Smooth muscle cell (in vitro differentiated cells): ENCODE data around the gene FMNL2. TPM values are rescaled to one million over a fixed set of nuclear protein-coding genes. Genes with fewer than 3 reads are reported as not detected.
A peak's percentile ranks its signal among the peaks of the same experiment; 100 is the strongest.

Experiments
- DNase-seq: peaks from one replicate; lab custom pipeline; 2025; ENCODE audit not compliant: unreplicated experiment; lab: John Stamatoyannopoulos, UW
- H2AFZ ChIP-seq: fragments of 200-600 bp; sonication (generic); 2 replicates; pipeline ENCODE4 v1.6.0; 2016; ENCODE audit warnings: antibody characterized with exemption, low read depth, mild to moderate bottlenecking
- H3F3A ChIP-seq: fragments of 200-600 bp; sonication (generic); 2 replicates; pipeline ENCODE4 v1.6.0; 2017; ENCODE audit warnings: antibody characterized with exemption, low read depth
- H3K27ac ChIP-seq: fragments of 200-600 bp; sonication (generic); 2 replicates; pipeline ENCODE4 v1.5.1; 2016; ENCODE audit warnings: low read depth, mild to moderate bottlenecking
- H3K27me3 ChIP-seq: fragments of 200-600 bp; sonication (generic); 2 replicates; pipeline ENCODE4 v1.6.1; 2016; ENCODE audit warnings: low read depth, mild to moderate bottlenecking
- H3K36me3 ChIP-seq: fragments of 200-600 bp; sonication (generic); 2 replicates; pipeline ENCODE4 v1.5.1; 2016; ENCODE audit warnings: low read depth
- H3K4me1 ChIP-seq: fragments of 200-600 bp; sonication (generic); 2 replicates; pipeline ENCODE4 v1.5.1; 2016; ENCODE audit warnings: low read depth
- H3K4me2 ChIP-seq: fragments of 200-600 bp; sonication (generic); 2 replicates; pipeline ENCODE4 v1.6.0; 2016; ENCODE audit warnings: mild to moderate bottlenecking
- H3K4me3 ChIP-seq: fragments of 200-600 bp; sonication (generic); 2 replicates; pipeline ENCODE4 v1.5.1; 2016; ENCODE audit warnings: mild to moderate bottlenecking
- H3K79me2 ChIP-seq: fragments of 200-600 bp; sonication (generic); 2 replicates; pipeline ENCODE4 v1.6.0; 2016; ENCODE audit warnings: low read depth, mild to moderate bottlenecking
- H3K9ac ChIP-seq: fragments of 200-600 bp; sonication (generic); 2 replicates; pipeline ENCODE4 v1.6.0; 2016; ENCODE audit warnings: low read depth
- H3K9me3 ChIP-seq: fragments of 200-600 bp; sonication (generic); replicated peaks from 2 replicates; pipeline ENCODE4 v1.5.1; 2016; ENCODE audit warnings: low read depth
- H4K20me1 ChIP-seq: fragments of 200-600 bp; sonication (generic); 2 replicates; pipeline ENCODE4 v1.6.0; 2016; ENCODE audit warnings: low read depth
- CTCF ChIP-seq: fragments of 200-600 bp; sonication (generic); IDR thresholded peaks from 2 replicates; pipeline ENCODE4 v1.5.1; 2017; ENCODE audit warnings: borderline replicate concordance, mild to moderate bottlenecking, antibody characterized with exemption; ENCODE audit not compliant: insufficient read depth, poor library complexity, severe bottlenecking
- WGBS: methylation state at CpG from one replicate; pipeline ENCODE4 v1.1.7; 2016; ENCODE audit warnings: low lambda C conversion rate; 5-methylcytosine and 5-hydroxymethylcytosine counted together
- polyA plus RNA-seq: library from polyadenylated mRNA; unstranded; fragments of >200 nt; fragmentation: Nextera tagmentation; extraction: Ambion mirVana; gene quantifications from 2 replicates; pipeline ENCODE4 v1.2.1, GENCODE V29; 2016
- total RNA-seq: library from RNA; depleted of rRNA; stranded (reverse); fragments of >200 nt; gene quantifications from 2 replicates; pipeline ENCODE4 v1.2.3, GENCODE V29; 2014

Gene FMNL2
- total and polyA plus RNA-seq, 2 experiments from 2014 or later, result 7.4 to 37.3 TPM

GRCh38 chr2:152648336-152648735, 313.4 kb downstream of the FMNL2 start:
- H3K27ac ChIP-seq, result no peak overlapping the region
- H3K9me3 ChIP-seq, result no peaks in the 10 kb centered on the region
- no peaks in the 10 kb centered on the region for H3K36me3 ChIP-seq
- peaks cover 5% of the 10 kb centered on the region for H3K4me1 ChIP-seq
- no peak overlapping the region for H3K4me3 ChIP-seq
- no peak overlapping the region for H3K4me2 ChIP-seq
- peaks cover 7% of the 10 kb centered on the region for H3F3A ChIP-seq
- H3K9ac ChIP-seq, result no peak overlapping the region
- no peaks in the 10 kb centered on the region for H3K27me3 ChIP-seq
- H2AFZ ChIP-seq, result no peak overlapping the region
- DNase-seq, result no peak
- H4K20me1 ChIP-seq, result no peaks in the 10 kb centered on the region
- TF ChIP-seq CTCF, result peak; percentile 24
- 51% methylated on average over 2 of the region's 2 CpGs for WGBS
- no peaks in the 10 kb centered on the region for H3K79me2 ChIP-seq

- no peaks in the 10 kb centered on the region for H3K36me3 ChIP-seq
- H3K4me2 ChIP-seq, result no peak overlapping the region
- no peak overlapping the region for H3K9ac ChIP-seq
- H2AFZ ChIP-seq, result no peak overlapping the region
- peaks cover 5% of the 10 kb centered on the region for H3K4me1 ChIP-seq
- no peak for TF ChIP-seq CTCF
- H3F3A ChIP-seq, result peaks cover 7% of the 10 kb centered on the region
- H3K27me3 ChIP-seq, result no peaks in the 10 kb centered on the region
- no peak for DNase-seq
- no peaks in the 10 kb centered on the region for H3K9me3 ChIP-seq
- no peaks in the 10 kb centered on the region for H4K20me1 ChIP-seq
- H3K4me3 ChIP-seq, result no peak overlapping the region
- H3K79me2 ChIP-seq, result no peaks in the 10 kb centered on the region
- 90% methylated on average over 1 of the region's 1 CpG for WGBS
- no peak overlapping the region for H3K27ac ChIP-seq
These were observed 315.0 kb downstream of the FMNL2 start for GRCh38 chr2:152649997-152650396.

- Histone ChIP-seq H3K36me3 (peaks cover 5% of the 10 kb centered on the region), H3K9ac (no peak overlapping the region), H3K4me2 (no peak overlapping the region), H3K27me3 (no peaks in the 10 kb centered on the region), H4K20me1 (no peaks in the 10 kb centered on the region), H3F3A (peaks cover 5% of the 10 kb centered on the region), H2AFZ (no peak overlapping the region), H3K27ac (no peak overlapping the region), H3K79me2 (no peaks in the 10 kb centered on the region), H3K4me1 (peaks cover 5% of the 10 kb centered on the region), H3K4me3 (no peak overlapping the region), H3K9me3 (no peaks in the 10 kb centered on the region)
- TF ChIP-seq CTCF, result no peak
- 95% methylated on average over 6 of the region's 6 CpGs for WGBS
- DNase-seq, result no peak
These were observed 315.9 kb downstream of the FMNL2 start for GRCh38 chr2:152650768-152651371.

GRCh38 chr2:152651834-152652233, 316.9 kb downstream of the FMNL2 start:
- Histone ChIP-seq H3K4me2 (no peak overlapping the region), H4K20me1 (no peaks in the 10 kb centered on the region), H3K4me3 (no peak overlapping the region), H3K79me2 (no peaks in the 10 kb centered on the region), H3K36me3 (peaks cover 14% of the 10 kb centered on the region), H3K9ac (no peak overlapping the region), H3F3A (no peaks in the 10 kb centered on the region), H3K9me3 (no peaks in the 10 kb centered on the region), H3K27me3 (no peaks in the 10 kb centered on the region), H2AFZ (no peak overlapping the region), H3K4me1 (no peaks in the 10 kb centered on the region), H3K27ac (no peak overlapping the region)
- TF ChIP-seq CTCF, result no peak
- DNase-seq, result no peak
- WGBS, result 81% methylated on average over 2 of the region's 2 CpGs
